ENCODE measurements around the gene ACADM. TPM values are rescaled to one million over a fixed set of nuclear protein-coding genes. Genes with fewer than 3 reads are reported as not detected.

The ACADM gene
- total RNA-seq, 1 experiment from 2014 or later: 36.5 TPM

DNA sequence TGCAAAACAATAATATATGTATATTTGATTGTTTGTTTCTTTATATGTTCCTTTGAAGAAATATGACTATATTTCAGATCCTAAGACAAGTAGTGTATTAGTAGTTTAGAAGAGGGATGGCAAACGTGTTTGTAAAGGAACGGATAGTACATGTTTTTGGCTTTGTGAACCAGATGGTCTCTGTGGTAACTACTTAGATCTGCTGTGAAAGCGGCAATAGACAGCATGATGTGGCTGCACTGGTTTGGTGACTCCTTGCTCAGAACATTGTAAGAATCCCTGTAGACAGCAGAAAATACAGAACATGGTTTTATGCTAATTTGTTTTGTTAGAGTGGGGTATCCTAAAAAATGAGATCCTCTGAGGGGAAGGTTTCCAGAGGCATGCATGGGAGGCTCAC is 3.1 kb downstream of the ACADM start:
- CTCF ChIA-PET: no interaction called here
- Histone ChIP-seq H3K4me3 (no peak overlapping the region), H3K79me2 (ENCODE audit: low read depth) (peaks cover 47% of the 10 kb centered on the region)

GRCh38 chr1:75730432-75730831 is 5.9 kb downstream of the ACADM start:
- Histone ChIP-seq H4K20me1 (ENCODE audit: insufficient read depth) (no peaks in the 10 kb centered on the region), H3K9me2 (ENCODE audit: insufficient read depth) (no peaks in the 10 kb centered on the region), H3F3A (ENCODE audit: insufficient read depth, low read depth) (peaks cover 14% of the 10 kb centered on the region; the same call in 1 of the 2 replicates), H3K4me2 (no peak overlapping the region), H3K9me3 (ENCODE audit: insufficient read depth, low read depth) (no peaks in the 10 kb centered on the region), H3K36me3 (ENCODE audit: low read depth) (peaks cover 22% of the 10 kb centered on the region), H3K4me3 (no peak overlapping the region), H3K79me2 (ENCODE audit: low read depth) (peaks cover 38% of the 10 kb centered on the region), H3K4me1 (replicated peaks; ENCODE audit: insufficient read depth) (peaks cover 11% of the 10 kb centered on the region), H3K27me3 (ENCODE audit: insufficient read depth, low read depth) (no peaks in the 10 kb centered on the region), H3K27ac (no peak overlapping the region), H2AFZ (no peak overlapping the region)
- no TSS peak for BruUV-seq (replicated peaks)
- TF ChIP-seq CTCF (conservative IDR thresholded peaks at IDR 0.05) (no peak), EZH2 (IDR thresholded peaks at IDR 0.05; ENCODE audit: low read depth) (no peak)
- ChIA-PET CTCF (interaction anchor here (0.6 to 0.7 kb wide), 2 partner anchors 39 to 56 kb away, joined by 4 to 15 read pairs; no protein-coding TSS in a partner anchor), POLR2A (ENCODE audit: unreplicated experiment) (no interaction called here)
- DNase-seq: no peak
- intact Hi-C loops (cut with micrococcal nuclease; ENCODE audit: unreplicated experiment): no loop called here

More for the DNA sequence above, 3.1 kb downstream of the ACADM start:
- no peaks in the 10 kb centered on the region for H4K20me1 ChIP-seq (ENCODE audit: insufficient read depth)
- BruUV-seq (replicated peaks): no TSS peak
- no peaks in the 10 kb centered on the region for H3K27me3 ChIP-seq (ENCODE audit: insufficient read depth, low read depth)
- H3F3A ChIP-seq (ENCODE audit: insufficient read depth, low read depth): peaks cover 17% of the 10 kb centered on the region; the same call in 1 of the 2 replicates
- H3K36me3 ChIP-seq (ENCODE audit: low read depth): 0 out of 2 replicates have a peak, but pooled peaks cover 2% of the 10 kb centered on the region
- no peak overlapping the region for H3K4me2 ChIP-seq
- peaks cover 17% of the 10 kb centered on the region for H3K4me1 ChIP-seq (replicated peaks; ENCODE audit: insufficient read depth)
- H2AFZ ChIP-seq: no peak overlapping the region
- H3K9me3 ChIP-seq (ENCODE audit: insufficient read depth, low read depth): no peaks in the 10 kb centered on the region
- no peaks in the 10 kb centered on the region for H3K9me2 ChIP-seq (ENCODE audit: insufficient read depth)
- TF ChIP-seq CTCF (conservative IDR thresholded peaks at IDR 0.05) (no peak), EZH2 (IDR thresholded peaks at IDR 0.05; ENCODE audit: low read depth) (no peak)
- no peak overlapping the region for H3K27ac ChIP-seq
- POLR2A ChIA-PET (ENCODE audit: unreplicated experiment): no interaction called here
- DNase-seq: no peak
- intact Hi-C loops (cut with micrococcal nuclease; ENCODE audit: unreplicated experiment): no loop called here

DNA sequence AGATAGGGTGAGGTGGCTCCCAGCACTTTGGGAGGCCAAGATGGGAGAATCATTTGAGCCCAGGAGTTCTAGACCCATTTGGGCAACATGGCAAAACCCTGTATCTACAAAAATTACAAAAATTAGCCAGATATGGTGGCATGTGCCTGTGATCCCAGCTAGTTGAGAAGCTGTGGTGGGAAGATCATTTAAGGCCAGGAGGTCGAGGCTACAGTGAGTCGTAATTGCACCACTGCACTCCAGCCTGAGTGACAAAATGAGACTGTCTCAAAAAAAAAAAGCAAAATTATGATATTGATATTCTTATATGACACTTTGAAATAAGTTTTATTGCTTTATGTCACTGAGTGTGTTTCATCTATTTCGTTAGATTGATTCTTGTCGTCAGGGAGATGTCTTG is 7.4 kb downstream of the ACADM start:
- intact Hi-C loops (cut with micrococcal nuclease; ENCODE audit: unreplicated experiment): no loop called here
- H2AFZ ChIP-seq: no peak overlapping the region
- CTCF ChIA-PET: no interaction called here
- no peak overlapping the region for H3K4me2 ChIP-seq
- no peaks in the 10 kb centered on the region for H3K27me3 ChIP-seq (ENCODE audit: insufficient read depth, low read depth)
- H3K9me3 ChIP-seq (ENCODE audit: insufficient read depth, low read depth): no peaks in the 10 kb centered on the region
- no peaks in the 10 kb centered on the region for H3K4me1 ChIP-seq (replicated peaks; ENCODE audit: insufficient read depth)
- DNase-seq: no peak
- no peaks in the 10 kb centered on the region for H3K9me2 ChIP-seq (ENCODE audit: insufficient read depth)
- no peak for TF ChIP-seq EZH2 (IDR thresholded peaks at IDR 0.05; ENCODE audit: low read depth)
- TF ChIP-seq CTCF (conservative IDR thresholded peaks at IDR 0.05): no peak
- BruUV-seq (replicated peaks): no TSS peak
- 0 out of 2 replicates have a peak, but pooled peaks cover 10% of the 10 kb centered on the region for H3F3A ChIP-seq (ENCODE audit: insufficient read depth, low read depth)
- no peak overlapping the region for H3K27ac ChIP-seq
- H4K20me1 ChIP-seq (ENCODE audit: insufficient read depth): no peaks in the 10 kb centered on the region
- H3K4me3 ChIP-seq: no peak overlapping the region
- H3K36me3 ChIP-seq (ENCODE audit: low read depth): peaks cover 23% of the 10 kb centered on the region
- H3K79me2 ChIP-seq (ENCODE audit: low read depth): peaks cover 23% of the 10 kb centered on the region
- POLR2A ChIA-PET (ENCODE audit: unreplicated experiment): no interaction called here
